Loucy (cell line): ENCODE data around the gene TMPRSS6.

Experiments
- CTCF ChIP-seq: fragments of 200-600 bp; sonication (generic); conservative IDR thresholded peaks from 2 replicates; pipeline ENCODE4 v1.5.1; 2014; ENCODE audit warnings: mild to moderate bottlenecking, antibody characterized with exemption, low read length
- EZH2phosphoT487 ChIP-seq: fragments of 200-600 bp; IDR thresholded peaks from 2 replicates; pipeline ENCODE4 v1.6.1; 2018; ENCODE audit warnings: antibody characterized with exemption, mild to moderate bottlenecking, moderate library complexity, borderline replicate concordance

GRCh38 chr22:37101311-37102066 is 8.0 kb downstream of the TMPRSS6 start:
- no peak for TF ChIP-seq CTCF
- TF ChIP-seq EZH2phosphoT487, result no peak
